HL-60 (cell line): ENCODE data around the gene LIPA.

ENCODE experiments used
- DNase-seq, 2 experiments: peaks; one replicate each; pipeline ENCODE4 v3.0.0-alpha.2; 2010 to 2020; ENCODE audit warnings: low read depth in 1 of 2, low spot score in 1 of 2
- H3K27ac ChIP-seq: fragments of 250-450 bp; sonication (Bioruptor Pico); replicated peaks from 2 replicates; pipeline ENCODE4 v1.5.1; 2020; ENCODE audit warnings: mild to moderate bottlenecking, moderate library complexity
- H3K27me3 ChIP-seq: fragments of 250-450 bp; sonication (Bioruptor Pico); 2 replicates; pipeline ENCODE4 v1.5.1; 2021; ENCODE audit warnings: mild to moderate bottlenecking, moderate library complexity; ENCODE audit not compliant: insufficient read depth, poor library complexity, severe bottlenecking
- H3K4me3 ChIP-seq: replicated peaks from 2 replicates; pipeline ENCODE4 v1.5.1; 2011; ENCODE audit warnings: mild to moderate bottlenecking, control low read depth, low read length; ENCODE audit not compliant: insufficient read depth
- CTCF ChIP-seq: IDR thresholded peaks from one replicate; pipeline ENCODE4 v1.5.1; 2011; ENCODE audit warnings: low read length, control low read depth, inconsistent platforms; ENCODE audit not compliant: insufficient read depth
- GABPA ChIP-seq: IDR thresholded peaks from 2 replicates; pipeline ENCODE4 v1.6.1; 2012; ENCODE audit warnings: low read depth
- POLR2AphosphoS5 ChIP-seq: IDR thresholded peaks from 2 replicates; pipeline ENCODE4 v1.6.1; 2012; ENCODE audit warnings: low read depth
- REST ChIP-seq: IDR thresholded peaks from 2 replicates; pipeline ENCODE4 v1.6.1; 2012; ENCODE audit warnings: low read depth; ENCODE audit not compliant: insufficient replicate concordance
- SPI1 ChIP-seq: IDR thresholded peaks from 2 replicates; pipeline ENCODE4 v1.6.1; 2012; ENCODE audit warnings: low read depth, mild to moderate bottlenecking, borderline replicate concordance

The LIPA gene

GRCh38 chr10:89280508-89280907, 28.9 kb upstream of the LIPA start:
- no peak overlapping the region for H3K4me3 ChIP-seq
- H3K27ac ChIP-seq: no peak overlapping the region
- TF ChIP-seq REST (no peak), POLR2AphosphoS5 (no peak), SPI1 (no peak), GABPA (no peak), CTCF (no peak)
- DNase-seq: no peak
- H3K27me3 ChIP-seq: no peaks in the 10 kb centered on the region

GRCh38 chr10:89279421-89279869, 27.9 kb upstream of the LIPA start:
- TF ChIP-seq CTCF: no peak
- no peak for TF ChIP-seq SPI1
- no peak for TF ChIP-seq POLR2AphosphoS5
- no peak for TF ChIP-seq GABPA
- no peak for TF ChIP-seq REST
- H3K27ac ChIP-seq: no peak overlapping the region
- no peak for DNase-seq
- H3K27me3 ChIP-seq: no peaks in the 10 kb centered on the region
- no peak overlapping the region for H3K4me3 ChIP-seq

GRCh38 chr10:89278900-89279392, 27.4 kb upstream of the LIPA start:
- no peak for DNase-seq
- TF ChIP-seq POLR2AphosphoS5: no peak
- no peak for TF ChIP-seq CTCF
- TF ChIP-seq REST: no peak
- no peak for TF ChIP-seq SPI1
- no peak for TF ChIP-seq GABPA
- H3K4me3 ChIP-seq: no peak overlapping the region
- no peaks in the 10 kb centered on the region for H3K27me3 ChIP-seq
- H3K27ac ChIP-seq: no peak overlapping the region
